Right kidney (tissue), 1 donor: ENCODE data around the gene MS4A4E.
"Not testable (repeated sequence)": the region's sequence is repeated elsewhere in the genome, so short reads cannot be mapped to it uniquely, and the experiment has no call there.

Experiments
- DNase-seq: peaks from one replicate; pipeline ENCODE4 v3.0.0-alpha.2; 2016

Gene MS4A4E

GRCh38 chr11:60170566-60170965, 72.4 kb downstream of the MS4A4E start:
- DNase-seq = no peak

GRCh38 chr11:60169264-60169915, 73.5 kb downstream of the MS4A4E start:
- DNase-seq = peak; percentile 5

GRCh38 chr11:60168306-60168705, 74.6 kb downstream of the MS4A4E start:
- no peak for DNase-seq

- DNase-seq = no peak
Measured at GRCh38 chr11:60165951-60166350, 77.0 kb downstream of the MS4A4E start.

- DNase-seq = no peak
Measured at GRCh38 chr11:60165538-60165937, 77.4 kb downstream of the MS4A4E start.

GRCh38 chr11:60164550-60165075, 78.3 kb downstream of the MS4A4E start:
- DNase-seq = no peak

- DNase-seq = no peak
Measured at GRCh38 chr11:60161766-60162165, 81.2 kb downstream of the MS4A4E start.

- no peak for DNase-seq
Measured at GRCh38 chr11:60161107-60161506, 81.8 kb downstream of the MS4A4E start.

GRCh38 chr11:60159868-60160267, 83.1 kb downstream of the MS4A4E start:
- DNase-seq = no peak

- DNase-seq = no peak
Measured at GRCh38 chr11:60159284-60159683, 83.7 kb downstream of the MS4A4E start.

GRCh38 chr11:60158636-60159035, 84.3 kb downstream of the MS4A4E start:
- no peak for DNase-seq

- DNase-seq = no peak
Measured at GRCh38 chr11:60155931-60156330, 87.0 kb downstream of the MS4A4E start.

- DNase-seq = not testable (repeated sequence)
Measured at GRCh38 chr11:60152727-60153126, 90.2 kb downstream of the MS4A4E start.

- no peak for DNase-seq
Measured at GRCh38 chr11:60150279-60150678, 92.7 kb downstream of the MS4A4E start.
